Left cardiac atrium (tissue), 4 donors: ENCODE results near the gene HIP1. TPM values are rescaled to one million over a fixed set of nuclear protein-coding genes. Genes with fewer than 3 reads are reported as not detected.
"Not testable (repeated sequence)": the region's sequence is repeated elsewhere in the genome, so short reads cannot be mapped to it uniquely, and the experiment has no call there.

Source experiments
- ATAC-seq, 2 donors: fragments of 200-7000 bp; cut with Tn5 transposase; one replicate each; pipeline ENCODE4 v1.9.1; 2020; ENCODE audit warnings: mild to moderate bottlenecking in 2 of 2, moderate library complexity in 2 of 2
- DNase-seq: peaks from one replicate; pipeline ENCODE4 v3.0.0-alpha.2; 2020
- intact Hi-C, 2 donors: fragments of 100-400 bp; cut with DNase I; formaldehyde crosslinking; loops; one replicate each; pipeline versions ENCODE4 v1.14.1 to v1.15.1; 2022 to 2023
- total RNA-seq, 2 donors: library from RNA; stranded (reverse); fragmentation: NEBNext Ultra II Directional; extraction: Animal tissue kit (Norgen Biotek cat#: 25700); gene quantifications; one replicate each; pipeline ENCODE4 v1.2.1, GENCODE V29; 2021
- donor health status: DM: no; HTN: yes; CAD: no.
- donor health status: DM: no; HTN: yes; CAD: no; lungs with severe emphysema.
- donor health status: DM: yes; HTN: yes; CAD: no.
- donor health status: Dilated cardiomyopathy.

HIP1 gene
- total RNA-seq, 2 donors from 2014 or later = 15.1 to 15.5 TPM

GRCh38 chr7:75631711-75632110 is 107.0 kb downstream of the HIP1 start:
- no peak for DNase-seq
- no peak for ATAC-seq
- intact Hi-C loops = no loop called here

GRCh38 chr7:75630549-75630948 is 108.2 kb downstream of the HIP1 start:
- DNase-seq (no peak), ATAC-seq (no peak)
- intact Hi-C loops = no loop called here

DNA sequence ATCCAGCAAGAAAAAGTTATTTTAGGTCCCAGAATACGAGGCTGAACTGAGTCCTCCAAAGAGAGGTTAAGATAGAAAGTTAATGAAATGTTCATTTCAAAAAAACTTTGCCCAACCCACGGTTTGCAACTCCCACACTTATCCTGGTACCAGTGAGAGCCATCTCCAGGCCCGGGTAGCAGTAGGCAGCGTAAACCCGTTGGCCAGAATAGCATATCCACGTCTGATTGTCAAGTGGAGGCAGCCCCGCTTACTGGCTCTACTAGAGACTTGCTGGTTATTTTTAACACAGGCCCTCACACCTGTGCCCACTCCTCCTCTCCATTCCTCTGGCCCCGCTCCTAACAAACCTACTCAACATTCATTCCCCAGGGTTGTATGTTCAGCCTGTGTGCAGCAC is 109.7 kb downstream of the HIP1 start:
- intact Hi-C loops = no loop called here

GRCh38 chr7:75628055-75628454 is 110.7 kb downstream of the HIP1 start:
- ATAC-seq = no peak
- no peak for DNase-seq
- intact Hi-C loops = no loop called here

More for the DNA sequence above, 109.7 kb downstream of the HIP1 start:
- DNase-seq (no peak), ATAC-seq (peak; percentile 65 to 92)

DNA sequence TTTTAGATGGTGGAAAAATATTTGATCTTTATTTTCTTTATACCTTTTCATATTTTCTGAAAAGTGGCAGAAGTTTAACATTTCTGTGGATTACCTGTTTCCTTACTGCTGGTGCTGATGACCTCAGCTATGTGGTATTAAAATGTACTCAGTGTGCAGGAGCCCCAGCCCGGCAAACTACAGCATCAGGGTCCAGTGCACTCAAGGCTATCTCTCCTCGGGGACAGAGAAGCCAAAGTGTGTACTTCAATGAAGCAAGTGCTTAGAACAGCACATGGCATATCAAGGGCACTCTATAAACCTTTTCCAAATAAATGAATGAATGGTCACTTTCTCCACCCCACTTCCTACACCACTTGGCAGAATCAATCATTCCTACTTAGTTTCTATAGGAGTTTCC is 111.8 kb downstream of the HIP1 start:
- DNase-seq (no peak), ATAC-seq (no peak)
- intact Hi-C loops = no loop called here

GRCh38 chr7:75625868-75626267 is 112.9 kb downstream of the HIP1 start:
- DNase-seq = no peak
- ATAC-seq = no peak
- intact Hi-C loops = no loop called here

- ATAC-seq = peak; percentile 85 to 87
- intact Hi-C loops = no loop called here
- peak; percentile 71 for DNase-seq
Measured at GRCh38 chr7:75624134-75624832, 114.5 kb downstream of the HIP1 start.

- intact Hi-C loops = no loop called here
- ATAC-seq (peak; percentile 59 to 69), DNase-seq (peak; percentile 29)
Measured at GRCh38 chr7:75623390-75624133, 115.2 kb downstream of the HIP1 start.

- no peak for DNase-seq
- intact Hi-C loops = no loop called here
- ATAC-seq = no peak
Measured at GRCh38 chr7:75621124-75621523, 117.6 kb downstream of the HIP1 start.

GRCh38 chr7:75619636-75620035 is 119.1 kb downstream of the HIP1 start:
- no peak for ATAC-seq
- DNase-seq = no peak
- intact Hi-C loops = no loop called here

GRCh38 chr7:75617634-75618234 is 121.0 kb downstream of the HIP1 start:
- peak; percentile 64 for DNase-seq
- peak; percentile 83 for ATAC-seq
- intact Hi-C loops = no loop called here

DNA sequence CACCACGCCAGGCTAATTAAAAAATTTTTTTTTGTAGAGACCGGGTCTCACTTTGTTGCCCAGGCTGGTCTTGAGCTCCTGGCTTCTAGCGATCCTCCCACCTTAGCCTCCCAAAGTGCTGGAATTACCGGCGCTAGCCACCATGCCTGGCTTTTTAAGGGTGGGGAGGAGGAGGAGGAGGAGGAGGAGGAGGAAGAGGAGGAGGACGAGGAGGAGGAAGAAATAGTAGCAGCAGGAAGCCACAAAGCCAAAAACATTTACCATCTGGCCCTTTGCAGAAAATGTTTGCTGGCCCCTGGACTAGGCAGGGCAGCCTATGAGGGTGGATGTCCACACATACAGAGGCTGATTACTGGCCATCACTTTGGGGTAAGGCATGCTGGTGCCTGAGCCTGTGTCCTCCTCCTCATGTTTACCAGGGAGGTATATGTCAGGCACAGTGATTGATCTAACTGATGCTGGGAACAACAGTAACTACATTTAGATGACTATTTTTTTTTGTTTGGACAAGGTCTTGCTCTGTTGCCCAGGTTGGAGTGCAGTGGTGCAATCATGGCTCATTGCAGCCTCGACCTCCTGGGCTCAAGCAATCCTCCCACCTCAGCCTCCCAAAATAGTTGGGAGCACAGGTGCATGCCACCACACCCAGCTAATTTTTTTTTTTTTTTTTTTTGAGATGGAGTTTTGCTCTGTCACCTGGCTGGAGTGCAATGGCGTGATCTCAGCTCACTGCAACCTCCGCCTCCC is 122.1 kb downstream of the HIP1 start:
- DNase-seq (no peak), ATAC-seq (no peak)
- intact Hi-C loops = no loop called here

GRCh38 chr7:75614401-75614800 is 124.3 kb downstream of the HIP1 start:
- ATAC-seq = no peak
- intact Hi-C loops = no loop called here
- no peak for DNase-seq

- DNase-seq (no peak), ATAC-seq (no peak)
- intact Hi-C loops = no loop called here
Measured at GRCh38 chr7:75613351-75613750, 125.4 kb downstream of the HIP1 start.

GRCh38 chr7:75611557-75612178 is 127.1 kb downstream of the HIP1 start:
- intact Hi-C loops = no loop called here
- ATAC-seq = peak; percentile 97 to 98
- DNase-seq = peak; percentile 73

GRCh38 chr7:75609416-75609815 is 129.3 kb downstream of the HIP1 start:
- intact Hi-C loops, DNase-seq, ATAC-seq: not testable (repeated sequence)

- no peak for ATAC-seq
- intact Hi-C loops = no loop called here
- no peak for DNase-seq
Measured at GRCh38 chr7:75608451-75609122, 130.2 kb downstream of the HIP1 start.

DNA sequence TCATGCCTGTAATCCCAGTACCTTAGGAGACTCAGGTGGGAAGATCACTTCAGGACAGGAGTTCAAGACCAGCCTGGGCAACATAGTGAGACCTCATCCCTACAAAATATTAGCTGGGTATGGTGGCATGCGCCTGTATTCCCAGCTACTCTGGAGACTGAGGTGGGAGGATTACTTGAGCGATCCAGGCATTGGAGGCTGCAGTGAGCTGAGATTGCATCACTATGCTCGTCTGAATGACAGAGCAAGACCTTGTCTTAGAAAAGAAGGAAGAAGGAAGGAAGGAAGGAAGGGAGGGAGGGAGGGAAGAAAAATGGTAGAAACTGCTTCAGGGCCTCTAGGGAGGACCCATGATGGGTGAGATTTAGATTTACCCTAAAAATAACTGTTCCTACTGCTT is 134.3 kb downstream of the HIP1 start:
- no peak for ATAC-seq
- no peak for DNase-seq
- intact Hi-C loops = no loop called here

DNA sequence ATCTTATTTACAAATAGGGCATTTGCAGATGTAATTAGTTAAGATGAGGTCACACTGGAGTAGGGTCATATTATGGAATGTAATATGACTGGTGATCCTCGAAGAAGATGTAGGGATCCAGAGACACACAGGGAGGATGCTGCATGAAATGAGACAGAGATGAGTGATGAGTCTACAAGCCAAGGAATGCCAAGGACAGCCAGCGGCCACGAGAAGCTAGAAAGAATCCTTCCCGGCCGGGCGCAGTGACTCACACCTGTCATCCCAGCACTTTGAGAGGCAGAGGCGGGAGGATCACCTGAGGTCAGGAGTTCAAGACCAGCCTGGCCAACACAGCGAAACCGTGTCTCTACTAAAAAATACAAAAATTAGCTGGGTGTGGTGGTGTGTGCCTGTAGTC is 135.9 kb downstream of the HIP1 start:
- DNase-seq, ATAC-seq, intact Hi-C loops: not testable (repeated sequence)
